ENCODE data around the gene TUBGCP3.

TUBGCP3 gene

GRCh38 chr13:112451512-112452379 is 136.2 kb downstream of the TUBGCP3 start:
- Histone ChIP-seq H3K27me3 (replicated peaks; ENCODE audit: control insufficient read depth, insufficient read depth, low read length) (no peaks in the 10 kb centered on the region), H3K36me3 (ENCODE audit: control insufficient read depth, insufficient read depth, low read length) (no peaks in the 10 kb centered on the region), H3K4me3 (replicated peaks; ENCODE audit: low read depth, low read length) (no peak overlapping the region)
- no peak for DNase-seq (ENCODE audit: extremely low read depth, insufficient read length)
- TF ChIP-seq, protein P1, sequence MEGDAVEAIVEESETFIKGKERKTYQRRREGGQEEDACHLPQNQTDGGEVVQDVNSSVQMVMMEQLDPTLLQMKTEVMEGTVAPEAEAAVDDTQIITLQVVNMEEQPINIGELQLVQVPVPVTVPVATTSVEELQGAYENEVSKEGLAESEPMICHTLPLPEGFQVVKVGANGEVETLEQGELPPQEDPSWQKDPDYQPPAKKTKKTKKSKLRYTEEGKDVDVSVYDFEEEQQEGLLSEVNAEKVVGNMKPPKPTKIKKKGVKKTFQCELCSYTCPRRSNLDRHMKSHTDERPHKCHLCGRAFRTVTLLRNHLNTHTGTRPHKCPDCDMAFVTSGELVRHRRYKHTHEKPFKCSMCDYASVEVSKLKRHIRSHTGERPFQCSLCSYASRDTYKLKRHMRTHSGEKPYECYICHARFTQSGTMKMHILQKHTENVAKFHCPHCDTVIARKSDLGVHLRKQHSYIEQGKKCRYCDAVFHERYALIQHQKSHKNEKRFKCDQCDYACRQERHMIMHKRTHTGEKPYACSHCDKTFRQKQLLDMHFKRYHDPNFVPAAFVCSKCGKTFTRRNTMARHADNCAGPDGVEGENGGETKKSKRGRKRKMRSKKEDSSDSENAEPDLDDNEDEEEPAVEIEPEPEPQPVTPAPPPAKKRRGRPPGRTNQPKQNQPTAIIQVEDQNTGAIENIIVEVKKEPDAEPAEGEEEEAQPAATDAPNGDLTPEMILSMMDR (IDR thresholded peaks at IDR 0.05; ENCODE audit: insufficient read depth, low read length, poor library complexity, severe bottlenecking): no peak

DNA sequence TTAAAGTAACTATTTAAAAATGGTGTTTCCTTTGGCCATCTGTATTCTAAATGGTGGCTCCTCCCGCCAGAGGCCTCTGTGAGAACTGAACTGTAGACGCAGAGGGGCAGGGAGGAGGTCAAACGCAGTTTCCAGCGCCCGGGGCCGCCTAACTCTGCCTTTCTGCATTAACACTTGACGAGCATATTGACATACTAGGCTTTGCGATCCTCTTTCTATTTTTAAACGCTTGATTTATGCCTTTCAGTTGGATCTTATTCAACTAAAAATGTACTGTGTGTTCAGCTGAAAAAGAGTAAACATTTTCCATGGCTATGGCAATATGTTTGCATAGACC is 137.1 kb downstream of the TUBGCP3 start:
- no peaks in the 10 kb centered on the region for H3K36me3 ChIP-seq (ENCODE audit: control insufficient read depth, insufficient read depth, low read length)
- H3K27me3 ChIP-seq (replicated peaks; ENCODE audit: control insufficient read depth, insufficient read depth, low read length): no peaks in the 10 kb centered on the region
- TF ChIP-seq, protein P1 (IDR thresholded peaks at IDR 0.05; ENCODE audit: insufficient read depth, low read length, poor library complexity, severe bottlenecking): no peak
- no peak overlapping the region for H3K4me3 ChIP-seq (replicated peaks; ENCODE audit: low read depth, low read length)
- DNase-seq (ENCODE audit: extremely low read depth, insufficient read length): no peak

DNA sequence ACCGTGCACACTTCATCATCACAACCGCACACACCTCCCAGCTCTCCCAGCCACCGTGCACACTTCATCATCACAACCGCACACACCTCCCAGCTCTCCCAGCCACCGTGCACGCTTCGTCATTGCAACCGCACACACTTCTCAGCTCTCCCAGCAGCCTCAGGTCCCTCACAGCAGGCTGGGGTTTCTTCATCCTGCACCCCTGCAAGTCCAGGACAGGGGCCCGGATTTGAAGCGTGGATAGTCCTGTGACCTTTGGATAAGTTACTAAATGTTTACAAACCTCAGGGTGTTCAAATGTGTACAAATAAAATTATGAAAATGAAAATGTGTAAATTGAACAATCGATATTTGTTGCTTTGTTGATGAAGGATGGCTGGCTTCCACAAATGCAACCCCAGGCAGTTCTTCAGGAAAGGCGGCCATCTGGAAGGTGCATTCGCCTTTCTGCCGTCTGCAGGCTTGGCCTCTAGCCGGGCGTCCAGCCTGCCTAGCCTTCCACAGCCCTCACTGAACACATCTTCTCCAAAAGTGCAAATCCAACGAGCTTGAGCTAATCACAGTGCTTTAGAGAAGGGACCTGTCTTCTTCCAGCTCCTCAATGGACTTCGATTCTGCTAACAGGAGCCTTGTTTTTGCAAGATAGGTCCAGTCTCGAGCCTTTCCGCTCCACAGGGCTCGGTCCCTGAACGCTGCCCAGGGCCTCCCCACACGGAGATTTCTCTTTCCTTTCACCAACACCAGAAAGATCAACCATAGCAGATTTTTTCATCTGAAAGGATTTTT is 137.6 kb downstream of the TUBGCP3 start:
- H3K27me3 ChIP-seq (replicated peaks; ENCODE audit: control insufficient read depth, insufficient read depth, low read length): no peaks in the 10 kb centered on the region
- H3K36me3 ChIP-seq (ENCODE audit: control insufficient read depth, insufficient read depth, low read length): no peaks in the 10 kb centered on the region
- TF ChIP-seq, protein P1 (IDR thresholded peaks at IDR 0.05; ENCODE audit: insufficient read depth, low read length, poor library complexity, severe bottlenecking): no peak
- H3K4me3 ChIP-seq (replicated peaks; ENCODE audit: low read depth, low read length): no peak overlapping the region
- no peak for DNase-seq (ENCODE audit: extremely low read depth, insufficient read length)

DNA sequence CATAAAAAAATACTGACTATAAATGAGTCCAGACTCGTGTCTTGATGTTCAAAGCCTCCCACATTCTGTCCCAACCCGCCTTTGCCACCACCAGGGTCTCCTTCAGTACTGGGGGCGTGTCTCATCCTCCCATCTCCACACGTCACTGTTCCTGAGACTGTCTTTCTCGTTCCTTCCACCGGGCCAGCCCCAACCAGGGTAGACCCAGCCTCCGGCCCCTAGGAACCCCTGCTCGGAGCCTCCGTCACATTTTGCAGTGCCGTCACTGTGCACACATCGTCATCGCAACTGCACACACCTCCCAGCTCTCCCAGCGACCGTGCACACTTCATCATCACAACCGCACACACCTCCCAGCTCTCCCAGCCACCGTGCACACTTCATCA is 138.4 kb downstream of the TUBGCP3 start:
- H3K27me3 ChIP-seq (replicated peaks; ENCODE audit: control insufficient read depth, insufficient read depth, low read length): no peaks in the 10 kb centered on the region
- H3K4me3 ChIP-seq (replicated peaks; ENCODE audit: low read depth, low read length): no peak overlapping the region
- TF ChIP-seq, protein P1 (IDR thresholded peaks at IDR 0.05; ENCODE audit: insufficient read depth, low read length, poor library complexity, severe bottlenecking): no peak

GRCh38 chr13:112448621-112449544 is 139.1 kb downstream of the TUBGCP3 start:
- TF ChIP-seq, protein P1 (IDR thresholded peaks at IDR 0.05; ENCODE audit: insufficient read depth, low read length, poor library complexity, severe bottlenecking): no peak
- H3K27me3 ChIP-seq (replicated peaks; ENCODE audit: control insufficient read depth, insufficient read depth, low read length): no peaks in the 10 kb centered on the region
- no peaks in the 10 kb centered on the region for H3K36me3 ChIP-seq (ENCODE audit: control insufficient read depth, insufficient read depth, low read length)
- H3K4me3 ChIP-seq (replicated peaks; ENCODE audit: low read depth, low read length): no peak overlapping the region
- no peak for DNase-seq (ENCODE audit: extremely low read depth, insufficient read length)

More for the DNA sequence above, 138.4 kb downstream of the TUBGCP3 start:
- DNase-seq (ENCODE audit: extremely low read depth, insufficient read length): no peak
- H3K36me3 ChIP-seq (ENCODE audit: control insufficient read depth, insufficient read depth, low read length): no peaks in the 10 kb centered on the region

All from GM06990 (cell line).